ELR (cell line): ENCODE results near the gene CDC34.

Experiments
- DNase-seq: peaks from one replicate; pipeline ENCODE4 v3.0.0-alpha.2; 2015; ENCODE audit warnings: low read depth

CDC34 gene

GRCh38 chr19:542173-542866 is 10.8 kb downstream of the CDC34 start:
- no peak for DNase-seq

- DNase-seq = no peak
Observed at GRCh38 chr19:543910-544608, 12.5 kb downstream of the CDC34 start, which contains the start of gene GZMM. Gene GZMM (plus strand): TSS chr19:544053. CDS start chr19:544072, 19 bp downstream.

- no peak for DNase-seq
Observed at GRCh38 chr19:547117-547516, 15.6 kb downstream of the CDC34 start.

GRCh38 chr19:547836-548720 is 16.5 kb downstream of the CDC34 start:
- no peak for DNase-seq

GRCh38 chr19:548886-549830 is 17.6 kb downstream of the CDC34 start:
- DNase-seq = no peak

- DNase-seq = no peak
Observed at GRCh38 chr19:554817-555216, 23.3 kb downstream of the CDC34 start.

- no peak for DNase-seq
Observed at GRCh38 chr19:555474-555808, 23.9 kb downstream of the CDC34 start.

- no peak for DNase-seq
Observed at GRCh38 chr19:556611-557382, 25.2 kb downstream of the CDC34 start.

GRCh38 chr19:558770-559439 is 27.3 kb downstream of the CDC34 start:
- no peak for DNase-seq

- no peak for DNase-seq
Observed at GRCh38 chr19:560121-560520, 28.6 kb downstream of the CDC34 start.

- DNase-seq = peak; percentile 45
Observed at GRCh38 chr19:566403-566802, 34.8 kb downstream of the CDC34 start.

GRCh38 chr19:566844-567243 is 35.3 kb downstream of the CDC34 start:
- DNase-seq = no peak

- no peak for DNase-seq
Observed at GRCh38 chr19:567296-567900, 35.8 kb downstream of the CDC34 start.

GRCh38 chr19:570251-570686 is 38.7 kb downstream of the CDC34 start:
- no peak for DNase-seq

GRCh38 chr19:570937-571565 is 39.5 kb downstream of the CDC34 start:
- peak; percentile 55 for DNase-seq

- peak; percentile 64 for DNase-seq
Observed at GRCh38 chr19:571566-571974, 40.0 kb downstream of the CDC34 start.

- peak; percentile 99 for DNase-seq
Observed at GRCh38 chr19:572140-572742, 40.7 kb downstream of the CDC34 start, which contains the start of gene BSG. Gene BSG (plus strand): TSS chr19:572596. CDS start chr19:572635, 39 bp downstream.

- peak; percentile 80 for DNase-seq
Observed at GRCh38 chr19:572743-573518, 41.4 kb downstream of the CDC34 start.
